Myocyte (in vitro differentiated cells): ENCODE results near the gene BTBD9. TPM values are rescaled to one million over a fixed set of nuclear protein-coding genes. Genes with fewer than 3 reads are reported as not detected.
"Not testable (repeated sequence)": the region's sequence is repeated elsewhere in the genome, so short reads cannot be mapped to it uniquely, and the experiment has no call there.

Experiments used
- DNase-seq: peaks from one replicate; pipeline ENCODE4 v3.0.0-alpha.2; 2012; ENCODE audit warnings: low read depth
- total RNA-seq: library from RNA; depleted of rRNA; stranded (reverse); fragments of >200 nt; gene quantifications from 2 replicates; pipeline ENCODE4 v1.2.3, GENCODE V29; 2014

The BTBD9 gene
- total RNA-seq, 1 donor from 2014 or later = 9.9 TPM

DNA sequence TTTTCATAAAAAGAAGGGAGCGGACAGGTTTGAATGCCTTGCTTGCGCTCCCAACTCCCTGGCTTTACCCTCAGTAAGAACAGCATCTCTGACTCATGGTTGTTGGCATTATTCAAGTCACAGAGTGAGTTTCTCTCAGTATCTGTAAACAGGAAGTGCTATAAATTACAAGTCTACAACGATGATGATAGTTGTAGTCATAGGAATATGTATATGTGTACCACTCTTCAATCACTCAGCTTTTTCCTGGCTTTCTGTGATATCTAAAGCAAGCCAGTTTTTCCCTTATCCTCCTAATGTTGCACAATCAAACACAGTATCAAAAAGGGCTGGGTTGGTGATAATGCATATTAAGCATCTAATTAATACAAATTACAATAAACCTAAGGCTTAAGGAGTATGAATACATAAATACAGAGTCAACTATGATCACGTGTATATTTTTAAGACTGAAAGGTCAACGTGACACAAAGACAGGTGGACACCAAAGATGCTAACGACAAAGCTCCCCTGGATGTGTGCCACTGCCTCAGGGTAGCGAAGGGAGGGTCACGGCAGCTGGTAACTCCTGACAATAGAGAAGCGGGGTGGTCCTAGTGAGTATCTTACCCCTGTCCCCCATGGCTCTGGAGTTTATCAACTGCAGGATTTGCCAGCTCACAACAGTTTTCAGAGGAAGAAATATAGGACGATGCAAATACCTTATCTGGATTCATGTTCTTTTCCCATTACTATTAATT lies 202.8 kb downstream of the BTBD9 start:
- peak; percentile 20 for DNase-seq

DNA sequence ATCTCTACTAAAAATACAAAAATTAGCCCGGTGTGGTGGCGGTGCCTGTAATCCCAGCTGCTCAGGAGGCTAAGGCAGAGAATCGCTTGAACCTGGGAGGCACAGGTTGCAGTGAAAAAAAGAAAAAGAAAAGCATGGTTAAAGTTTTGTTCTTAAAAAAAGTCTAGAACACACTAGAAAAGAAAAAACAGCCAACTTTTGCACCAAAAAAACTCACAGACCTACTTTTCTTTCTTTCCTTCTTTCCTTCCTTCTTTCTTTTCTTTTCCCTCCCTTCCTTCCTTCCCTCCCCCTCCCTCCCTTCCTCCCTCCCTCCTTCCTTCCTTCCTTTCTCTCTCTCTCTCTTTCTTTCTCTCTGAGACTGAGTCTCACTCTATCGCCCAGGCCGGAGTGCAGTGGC lies 204.4 kb downstream of the BTBD9 start:
- no peak for DNase-seq

DNA sequence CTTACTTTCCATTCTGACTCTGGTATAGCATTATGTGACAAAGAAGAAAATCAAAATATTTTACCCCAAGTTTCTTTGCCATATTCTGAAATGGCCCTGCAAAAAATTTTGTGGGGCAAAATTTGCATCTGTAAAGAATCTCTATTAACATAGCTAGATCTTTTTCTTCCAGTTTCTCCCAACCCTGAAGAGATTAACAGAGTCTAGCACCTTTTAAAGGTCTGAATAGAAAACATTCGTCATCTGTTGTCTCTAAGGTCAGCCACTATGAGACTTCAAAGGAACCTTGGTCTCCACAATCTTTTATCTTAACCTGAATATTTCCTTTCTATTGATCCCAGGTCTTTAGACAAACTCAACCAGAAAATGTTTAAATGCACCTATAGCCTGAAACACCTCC lies 205.7 kb downstream of the BTBD9 start:
- no peak for DNase-seq

DNA sequence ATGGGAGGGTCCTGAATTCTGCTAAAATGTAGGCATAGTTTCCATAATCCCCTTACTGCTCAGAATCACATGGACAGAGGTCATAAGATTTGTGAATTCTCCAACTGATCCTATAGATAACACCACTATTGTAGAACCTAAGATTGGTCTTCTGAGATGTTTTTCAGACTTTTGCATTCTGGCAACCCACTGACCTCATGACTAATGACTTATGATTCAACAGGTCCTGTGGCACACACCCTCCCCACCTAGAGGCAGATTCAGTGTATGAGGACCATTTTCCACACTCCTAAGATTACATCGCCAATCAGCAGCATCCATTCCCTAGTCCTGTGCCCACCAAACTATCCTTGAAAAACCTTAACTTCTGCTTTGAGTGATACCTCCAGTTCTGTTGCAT lies 207.2 kb downstream of the BTBD9 start:
- no peak for DNase-seq

GRCh38 chr6:38432079-38432478 lies 207.7 kb downstream of the BTBD9 start:
- no peak for DNase-seq

GRCh38 chr6:38429546-38429945 lies 210.2 kb downstream of the BTBD9 start:
- DNase-seq = no peak

- DNase-seq = no peak
These were observed 212.1 kb downstream of the BTBD9 start for GRCh38 chr6:38427492-38428210.

- not testable (repeated sequence) for DNase-seq
These were observed 213.8 kb downstream of the BTBD9 start for GRCh38 chr6:38425788-38426488.

DNA sequence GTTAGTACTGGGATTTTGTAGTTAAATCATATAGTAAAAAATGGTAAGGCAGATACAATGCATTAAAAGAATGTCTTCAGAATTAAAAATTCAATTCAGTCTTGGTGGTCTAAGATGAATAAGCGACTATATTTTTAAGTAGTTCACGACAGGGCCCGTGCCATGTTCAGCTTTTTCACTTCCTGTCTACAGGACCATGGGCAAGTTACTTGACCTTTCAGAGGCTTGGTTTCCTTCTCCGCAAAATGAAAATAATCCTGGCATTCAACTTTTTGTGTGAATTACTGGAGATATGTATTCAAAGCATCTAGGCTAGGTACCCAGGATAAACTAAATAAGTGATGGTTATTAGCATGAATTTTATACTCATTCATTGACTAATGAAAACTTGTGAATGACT lies 216.0 kb downstream of the BTBD9 start:
- DNase-seq = no peak

GRCh38 chr6:38420207-38420606 lies 219.5 kb downstream of the BTBD9 start:
- DNase-seq = no peak

DNA sequence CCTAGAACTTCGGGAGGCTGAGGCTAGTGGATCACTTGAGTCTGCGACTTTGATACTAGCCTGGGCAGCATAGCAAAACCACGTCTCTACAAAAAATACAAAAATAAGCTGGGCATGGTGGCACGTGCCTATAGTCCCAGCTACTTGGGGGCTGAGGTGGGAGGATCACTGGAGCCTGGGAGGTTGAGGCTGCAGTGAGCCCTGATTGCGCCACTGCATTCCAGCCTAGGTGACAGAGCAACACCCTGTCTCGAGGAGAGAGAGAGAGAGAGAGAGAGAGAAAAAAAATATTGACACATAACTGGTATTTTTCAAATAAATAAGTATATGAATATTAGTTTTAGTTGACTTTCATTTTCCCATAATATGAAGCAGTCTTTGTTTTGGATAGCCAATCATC lies 222.2 kb downstream of the BTBD9 start:
- no peak for DNase-seq

- DNase-seq = no peak
These were observed 224.3 kb downstream of the BTBD9 start for GRCh38 chr6:38415231-38416005.

DNA sequence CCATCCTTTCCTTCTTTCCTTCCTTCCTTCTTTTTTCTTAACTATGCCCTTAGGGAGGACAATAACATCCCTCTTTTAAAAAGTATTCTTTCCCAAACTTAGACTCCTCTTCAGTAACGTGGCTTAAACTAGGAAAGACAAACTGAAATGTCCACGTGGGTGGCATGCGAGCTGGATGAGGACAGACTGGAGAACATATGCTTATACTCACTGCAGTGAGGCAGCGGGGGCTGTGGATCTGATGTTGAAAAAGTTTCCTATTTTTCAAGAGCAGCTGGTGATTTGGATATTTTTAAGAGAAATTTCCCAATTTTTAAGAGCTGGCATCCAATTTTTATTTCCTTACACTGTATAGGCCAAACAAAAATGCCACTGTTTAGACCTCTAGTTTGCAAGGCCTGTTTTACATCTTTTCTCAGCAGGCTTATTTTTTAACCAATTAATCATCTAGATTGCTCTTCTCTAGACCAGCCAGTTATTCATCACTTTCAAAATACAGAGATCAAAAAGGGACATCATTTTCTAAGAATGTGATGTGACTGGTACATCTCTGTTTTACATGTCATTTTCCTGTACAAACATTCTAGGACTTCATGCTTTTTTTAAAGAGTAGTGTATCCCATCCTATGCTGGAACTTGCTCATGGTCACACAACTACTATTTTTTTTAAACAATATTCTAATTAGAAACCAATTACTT lies 226.5 kb downstream of the BTBD9 start:
- no peak for DNase-seq

DNA sequence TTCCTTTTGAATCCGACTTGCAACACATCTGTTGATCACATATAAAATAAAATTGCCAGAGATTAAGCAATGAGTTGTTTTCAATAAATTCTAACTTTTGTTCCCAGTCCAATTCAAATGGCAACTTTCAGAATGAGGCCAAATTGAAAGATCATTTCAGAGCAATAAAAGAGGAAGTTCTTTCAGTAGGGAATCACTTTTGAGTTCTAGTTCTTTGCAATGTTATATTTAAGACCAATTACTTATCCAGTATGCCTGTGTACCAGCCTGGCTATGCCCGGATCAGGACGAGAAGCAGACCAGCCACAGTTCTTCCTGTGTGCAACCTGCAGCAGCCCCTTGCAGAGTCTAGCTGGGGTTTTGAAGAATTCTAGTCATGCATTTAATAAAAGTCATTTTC lies 232.5 kb downstream of the BTBD9 start:
- no peak for DNase-seq

DNA sequence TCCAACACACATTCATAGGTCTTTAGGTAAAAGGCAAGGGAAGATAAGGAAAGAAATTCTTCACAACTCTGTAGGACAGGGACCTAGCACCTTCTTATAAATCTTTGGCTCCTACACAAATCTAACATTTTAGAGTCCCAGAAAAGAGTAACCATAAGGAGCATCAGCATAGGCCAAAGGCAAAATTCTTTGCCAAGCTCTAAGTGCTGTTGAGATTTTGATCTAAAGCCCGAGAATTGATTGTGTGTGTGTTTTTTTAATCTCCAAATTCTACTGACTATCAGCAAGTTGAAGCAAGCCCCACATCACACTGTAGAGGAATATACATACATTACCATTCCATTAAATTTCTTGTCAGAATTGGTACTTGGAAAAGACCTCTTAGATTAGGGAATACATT lies 233.6 kb downstream of the BTBD9 start:
- no peak for DNase-seq

DNA sequence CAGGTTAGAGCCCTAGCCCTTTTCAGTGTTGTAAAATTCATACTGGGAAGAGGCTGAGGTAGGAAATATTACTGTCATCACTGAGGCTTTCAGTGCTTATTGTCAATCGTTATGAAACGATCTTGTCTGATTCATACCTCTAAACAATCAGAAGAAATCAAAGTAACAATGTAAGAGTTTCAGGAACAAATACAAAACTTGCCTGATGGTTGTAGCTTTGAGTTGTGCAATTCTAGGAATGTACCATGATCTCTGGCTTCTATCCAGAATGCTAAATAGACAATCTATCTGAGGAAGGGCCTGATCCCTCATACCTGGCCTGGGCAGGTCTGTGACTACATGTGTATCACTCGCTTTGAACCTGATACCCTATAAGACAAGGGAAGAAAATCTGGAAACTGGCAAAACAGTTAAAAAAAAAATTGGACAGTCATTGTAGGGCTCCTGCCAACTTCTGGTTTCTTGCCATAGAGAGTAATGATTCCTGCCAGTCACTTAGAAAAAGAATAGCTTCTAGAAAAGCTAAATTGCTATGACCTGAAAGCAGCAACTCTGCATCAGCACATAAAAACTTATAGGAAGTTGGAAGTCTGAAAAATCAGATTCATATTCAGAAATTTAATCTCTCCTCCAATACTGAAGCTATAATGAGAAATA lies 234.7 kb downstream of the BTBD9 start:
- DNase-seq = no peak

GRCh38 chr6:38404355-38404754 lies 235.4 kb downstream of the BTBD9 start:
- DNase-seq = no peak

DNA sequence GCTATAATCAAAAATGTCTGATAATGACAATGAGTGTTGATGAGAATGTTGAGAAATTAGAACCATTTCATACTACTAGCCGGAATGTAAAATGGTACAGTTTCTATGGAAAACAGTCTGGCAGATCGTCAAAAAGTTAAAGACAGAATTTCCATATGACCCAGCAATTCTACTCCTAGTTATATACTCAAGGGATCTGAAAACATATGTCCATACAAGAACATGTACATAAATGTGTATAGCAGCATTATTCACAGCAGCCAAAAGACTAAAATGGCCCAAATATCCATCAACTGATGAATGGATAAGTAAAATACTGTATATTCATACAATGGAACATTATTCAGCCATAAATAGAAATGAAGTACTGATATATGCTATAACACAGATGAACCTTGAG lies 236.2 kb downstream of the BTBD9 start:
- DNase-seq = no peak

DNA sequence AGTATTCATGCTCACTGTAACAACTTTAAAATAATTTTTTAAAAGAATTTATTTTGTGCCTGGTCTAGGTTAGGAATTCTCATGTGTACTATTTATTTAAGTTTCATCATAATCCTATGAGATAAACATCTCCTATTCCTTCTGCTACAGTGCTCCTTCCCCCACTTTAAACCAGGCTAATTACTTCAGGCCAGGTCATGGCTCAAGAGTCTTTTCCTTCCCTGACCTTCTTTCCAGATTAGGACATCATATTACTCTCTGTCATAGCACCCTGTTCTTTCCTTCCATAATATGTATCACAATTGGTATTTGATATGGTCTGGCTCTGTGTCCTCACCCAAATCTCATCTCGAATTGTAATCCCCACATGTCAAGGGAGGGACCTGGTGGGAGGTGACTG lies 239.0 kb downstream of the BTBD9 start:
- DNase-seq = no peak

- no peak for DNase-seq
These were observed 239.6 kb downstream of the BTBD9 start for GRCh38 chr6:38400101-38400500.
